Measurements from ENCODE around the gene COX6B2. TPM values are rescaled to one million over a fixed set of nuclear protein-coding genes. Genes with fewer than 3 reads are reported as not detected.
A peak's percentile ranks its signal among the peaks of the same experiment; 100 is the strongest.

The COX6B2 gene
- total and polyA plus RNA-seq, 2 of the 8 experiments (the other 6 are each of a cell fraction or from before 2014, with no cell fraction given) = 4.9 to 6.4 TPM

GRCh38 chr19:55305491-55305890, 49.0 kb downstream of the COX6B2 start (continued):
- TF ChIP-seq CHD7 (IDR thresholded peaks at IDR 0.05; ENCODE audit: insufficient replicate concordance, low read length) (no peak), ATF3 (IDR thresholded peaks at IDR 0.05; ENCODE audit: insufficient read depth, low read depth, low read length) (peak; percentile 55; the same call in 1 of the 2 replicates), SIX5 (IDR thresholded peaks at IDR 0.05; ENCODE audit: low read depth, low read length) (peak; percentile 98)

Data from H1 (cell line).